GM12878 (cell line): Measurements from ENCODE around the gene SRSF10. TPM values are rescaled to one million over a fixed set of nuclear protein-coding genes. Genes with fewer than 3 reads are reported as not detected.

Source experiments
- ATAC-seq: fragments of 200-7000 bp; cut with Tn5 transposase; 3 replicates; pipeline ENCODE4 v1.9.1; 2020; ENCODE audit warnings: mild to moderate bottlenecking, moderate library complexity
- BruUV-seq: library from RNA; stranded (reverse); fragments of 400-500 nt; replicated peaks from 2 replicates; lab custom pipeline; 2021; lab: Mats Ljungman, UMichigan
- CTCF ChIA-PET: fragments of 300-600 bp; sonication (Branson Sonifier 250); formaldehyde crosslinking; extraction: SDS; loops from one replicate; lab custom pipeline; 2021; ENCODE audit warnings: inconsistent platforms; lab: Yijun Ruan, JAX
- POLR2A ChIA-PET: fragments of 350-600 bp; formaldehyde crosslinking; extraction: SDS; loops from one replicate; lab custom pipeline; 2021; ENCODE audit warnings: inconsistent platforms; lab: Charles Lee
- RAD21 ChIA-PET: fragments of 300-600 bp; sonication (Branson Sonifier 250); formaldehyde crosslinking; loops from one replicate; lab custom pipeline; 2023; ENCODE audit warnings: antibody characterized with exemption; ENCODE audit not compliant: unreplicated experiment; lab: Charles Lee
- SMC1A ChIA-PET: fragments of 300-600 bp; sonication (Branson Sonifier 250); formaldehyde crosslinking; loops from one replicate; lab custom pipeline; 2023; ENCODE audit not compliant: unreplicated experiment, uncharacterized antibody; lab: Charles Lee
- DNase-seq: peaks from one replicate; pipeline ENCODE4 v3.0.0-alpha.2; 2011; ENCODE audit warnings: low read depth, low spot score
- FAIRE-seq: peaks from 3 replicates; lab custom pipeline; 2011; peaks lifted over from hg19 to GRCh38; lab: Jason Lieb, UNC
- H2AFZ ChIP-seq: 2 replicates; pipeline ENCODE4 v1.6.0; 2011; ENCODE audit warnings: low read depth, low read length, control low read depth; ENCODE audit not compliant: control insufficient read depth
- H3K27ac ChIP-seq: 2 replicates; pipeline ENCODE4 v1.5.1; 2011; ENCODE audit warnings: control low read depth; ENCODE audit not compliant: control insufficient read depth, insufficient read depth
- H3K27me3 ChIP-seq, 2 experiments: replicated peaks in 1 of 2; 2 replicates each; pipeline versions ENCODE4 v1.6.0 to v1.6.1; 2011; ENCODE audit warnings: low read length in 1 of 2; ENCODE audit not compliant: control insufficient read depth in 2 of 2, insufficient read depth in 2 of 2
- H3K36me3 ChIP-seq, 2 experiments: 2 replicates each; pipeline ENCODE4 v1.5.1; 2011; ENCODE audit warnings: low read length in 1 of 2; ENCODE audit not compliant: control insufficient read depth in 2 of 2, insufficient read depth in 2 of 2
- H3K4me1 ChIP-seq: 2 replicates; pipeline ENCODE4 v1.6.1; 2011; ENCODE audit warnings: mild to moderate bottlenecking, low read length, moderate library complexity, mixed read lengths; ENCODE audit not compliant: control insufficient read depth, insufficient read depth
- H3K4me2 ChIP-seq: 2 replicates; pipeline ENCODE4 v1.6.0; 2011; ENCODE audit warnings: control low read depth; ENCODE audit not compliant: control insufficient read depth, insufficient read depth
- H3K4me3 ChIP-seq: fragments of 200-600 bp; sonication (generic); 2 replicates; pipeline ENCODE4 v1.5.1; 2016
- H3K79me2 ChIP-seq: 2 replicates; pipeline ENCODE4 v1.6.0; 2011; ENCODE audit warnings: low read length; ENCODE audit not compliant: control insufficient read depth, insufficient read depth
- H3K9ac ChIP-seq: 2 replicates; pipeline ENCODE4 v1.8.0; 2011; ENCODE audit warnings: low read length, control low read depth, mixed read lengths; ENCODE audit not compliant: control insufficient read depth, insufficient read depth
- H3K9me3 ChIP-seq: replicated peaks from 3 replicates; pipeline ENCODE4 v1.5.1; 2011; ENCODE audit warnings: mild to moderate bottlenecking, low read length; ENCODE audit not compliant: control insufficient read depth, insufficient read depth
- H4K20me1 ChIP-seq: 2 replicates; pipeline ENCODE4 v1.6.0; 2011; ENCODE audit not compliant: control insufficient read depth, insufficient read depth
- ATF2 ChIP-seq: IDR thresholded peaks from 2 replicates; pipeline ENCODE4 v1.6.1; 2012; ENCODE audit warnings: low read length, inconsistent platforms
- CBFB ChIP-seq: IDR thresholded peaks from 2 replicates; pipeline ENCODE4 v1.6.1; 2016; ENCODE audit warnings: antibody characterized with exemption, low read depth
- MTA3 ChIP-seq: IDR thresholded peaks from 2 replicates; pipeline ENCODE4 v1.6.1; 2012; ENCODE audit warnings: low read length, inconsistent platforms, borderline replicate concordance
- NFIC ChIP-seq: IDR thresholded peaks from 2 replicates; pipeline ENCODE4 v1.6.1; 2012; ENCODE audit warnings: low read depth, mild to moderate bottlenecking, inconsistent platforms, low read length, moderate library complexity
- NKRF ChIP-seq: fragments of 450-650 bp; conservative IDR thresholded peaks from 2 replicates; pipeline ENCODE4 v1.6.1; 2017; ENCODE audit warnings: mild to moderate bottlenecking, moderate library complexity
- PML ChIP-seq: IDR thresholded peaks from 2 replicates; pipeline ENCODE4 v1.6.1; 2012; ENCODE audit warnings: low read length, inconsistent platforms
- POLR2AphosphoS2 ChIP-seq: IDR thresholded peaks from 2 replicates; pipeline ENCODE4 v1.6.1; 2011; ENCODE audit warnings: low read depth, mild to moderate bottlenecking, low read length, improper control_type of control experiment, moderate library complexity
- POLR2AphosphoS5 ChIP-seq: IDR thresholded peaks from 2 replicates; pipeline ENCODE4 v1.6.1; 2011; ENCODE audit warnings: mild to moderate bottlenecking, low read length, inconsistent platforms
- SMAD5 ChIP-seq: IDR thresholded peaks from 2 replicates; pipeline ENCODE4 v1.6.1; 2016; ENCODE audit warnings: antibody characterized with exemption, low read depth
- SREBF2 ChIP-seq: IDR thresholded peaks from 2 replicates; pipeline ENCODE4 v1.6.1; 2012; ENCODE audit warnings: mild to moderate bottlenecking, low read length
- WGBS: methylation state at CpG from one replicate; pipeline ENCODE4 v1.1.6; 2016; ENCODE audit warnings: low lambda C conversion rate; ENCODE audit not compliant: insufficient replicate concordance, insufficient coverage; ENCODE audit errors: missing lambda C conversion rate; 5-methylcytosine and 5-hydroxymethylcytosine counted together
- in situ Hi-C: fragments of 300-500 bp; cut with MboI; formaldehyde crosslinking; loops from 9 replicates; pipeline ENCODE4 v1.14.3; 2018; ENCODE audit warnings: mixed read lengths
- intact Hi-C: fragments of 100-400 bp; cut with micrococcal nuclease; formaldehyde crosslinking; loops from one replicate; pipeline ENCODE4 v1.14.2; 2022; ENCODE audit not compliant: unreplicated experiment
- polyA plus RNA-seq, 11 experiments: library from polyadenylated mRNA; depleted of rRNA in 4 of 11; unstranded in 6 of 11; stranded (reverse) in 5 of 11; fragments of >200 nt; fragmentation: Nextera tagmentation in 4 of 11; fragmentation: Illumina TruSeq in 1 of 11; extraction: Ambion mirVana in 4 of 11; extraction: Trizol in 1 of 11; gene quantifications; 1 replicate in 1 of 11; 2 replicates in 10 of 11; pipeline versions ENCODE4 v1.2.1 to v1.2.3, GENCODE V29; 2011 to 2016; ENCODE audit warnings: inconsistent platforms in 2 of 11, missing spikeins in 2 of 11, low read depth in 1 of 11
- total RNA-seq, 4 experiments: library from RNA; depleted of rRNA in 3 of 4; stranded (reverse); fragments of >200 nt in 3 of 4; fragmentation: Illumina TruSeq in 1 of 4; extraction: Trizol in 1 of 4; gene quantifications; 2 replicates each; pipeline versions ENCODE4 v1.2.1 to v1.2.3, GENCODE V29; 2013 to 2021

Gene SRSF10
- total and polyA plus RNA-seq, 10 of the 15 experiments (the other 5 are each of a cell fraction or from before 2014, with no cell fraction given): 157 to 279 (median 222) TPM

- peak; percentile 68; the same call in 1 of the 2 replicates for TF ChIP-seq PML
Observed at GRCh38 chr1:23964235-23964668, 15.9 kb downstream of the SRSF10 start (continued).

GRCh38 chr1:23963617-23964234, 16.4 kb downstream of the SRSF10 start:
- ChIA-PET SMC1A (interaction anchor here (0.7 to 4.2 kb wide), 12 partner anchors 9 to 154 kb away, joined by 3 to 41 read pairs (median 4); partner anchors contain the start of gene SRSF10), RAD21 (interaction anchor here (0.6 to 3.5 kb wide), 12 partner anchors 9 to 236 kb away, joined by 3 to 20 read pairs (median 4); partner anchors contain the start of gene SRSF10), POLR2A (interaction anchor here (0.6 to 4.7 kb wide), 10 partner anchors 9 to 784 kb away, joined by 3 to 38 read pairs (median 6); partner anchors contain the start of gene SRSF10), CTCF (interaction anchor here (0.9 to 3.1 kb wide), 12 partner anchors 9 to 192 kb away, joined by 3 to 10 read pairs (median 4); no protein-coding TSS in a partner anchor)
- in situ Hi-C loops (no loop called here), intact Hi-C loops (loop anchor here (5.0 kb wide), 1 partner anchor 429 kb away; no protein-coding TSS in a partner anchor)
- no peak overlapping the region; the same call in 1 of the 2 replicates for H3K4me3 ChIP-seq
- no peak overlapping the region for H3K9ac ChIP-seq
- WGBS: 100% methylated on average over 1 of the region's 1 CpG
- no peak for ATAC-seq
- no peaks in the 10 kb centered on the region for H4K20me1 ChIP-seq
- H2AFZ ChIP-seq: no peak overlapping the region
- peak overlapping the region; percentile 85 for H3K4me2 ChIP-seq
- BruUV-seq: no TSS peak
- H3K27ac ChIP-seq: peak overlapping the region; percentile 74; the same call in 1 of the 2 replicates
- peak; percentile 80 for TF ChIP-seq MTA3
- TF ChIP-seq CBFB: 0 out of 2 replicates have a peak, but pooled peaks have one; percentile 20
- TF ChIP-seq POLR2AphosphoS2: 0 out of 2 replicates have a peak, but pooled peaks have one; percentile 19
- no peak for TF ChIP-seq SREBF2
- TF ChIP-seq PML: peak; percentile 74
- TF ChIP-seq NFIC: no peak; the same call in none of the 2 replicates
- no peak for TF ChIP-seq NKRF
- TF ChIP-seq SMAD5: peak; percentile 40; the same call in 1 of the 2 replicates
- TF ChIP-seq ATF2: 0 out of 2 replicates have a peak, but pooled peaks have one; percentile 15
- TF ChIP-seq POLR2AphosphoS5: peak; percentile 42; the same call in 1 of the 2 replicates
- no peaks in the 10 kb centered on the region for H3K9me3 ChIP-seq
- no peaks in the 10 kb centered on the region for H3K27me3 ChIP-seq
- peaks cover 59% of the 10 kb centered on the region for H3K79me2 ChIP-seq
- DNase-seq: no peak
- H3K36me3 ChIP-seq: peaks cover 0 to 12% of the 10 kb centered on the region in 2 experiments; a peak in 3 of 4 replicates
- H3K4me1 ChIP-seq: peaks cover 16% of the 10 kb centered on the region
- FAIRE-seq: no peak
